Measurements from ENCODE around the gene HOXA13. TPM values are rescaled to one million over a fixed set of nuclear protein-coding genes. Genes with fewer than 3 reads are reported as not detected.

The HOXA13 gene
- total and polyA plus RNA-seq, 10 of the 15 experiments (the other 5 are each of a cell fraction or from before 2014, with no cell fraction given), result not detected

GRCh38 chr7:27229448-27229847 is 29.6 kb upstream of the HOXA13 start:
- Histone ChIP-seq H3K27me3 (replicated peaks in 1 of 2; ENCODE audit: control insufficient read depth in 2 of 2, insufficient read depth in 2 of 2, low read length in 1 of 2) (peaks cover 0 to 3% of the 10 kb centered on the region in 2 experiments; a peak in 1 of 4 replicates), H3K9ac (ENCODE audit: control insufficient read depth, insufficient read depth, low read length) (no peak overlapping the region), H3K9me3 (replicated peaks; ENCODE audit: control insufficient read depth, insufficient read depth, low read length) (no peaks in the 10 kb centered on the region), H3K4me3 (no peak overlapping the region), H3K4me2 (ENCODE audit: control insufficient read depth, insufficient read depth) (no peak overlapping the region), H3K4me1 (ENCODE audit: control insufficient read depth, insufficient read depth, low read length) (no peaks in the 10 kb centered on the region), H4K20me1 (ENCODE audit: control insufficient read depth, insufficient read depth) (no peaks in the 10 kb centered on the region), H3K27ac (ENCODE audit: control insufficient read depth, insufficient read depth) (no peak overlapping the region), H3K79me2 (ENCODE audit: control insufficient read depth, insufficient read depth, low read length) (no peaks in the 10 kb centered on the region), H2AFZ (ENCODE audit: control insufficient read depth, low read depth, low read length) (no peak overlapping the region), H3K36me3 (ENCODE audit: control insufficient read depth in 2 of 2, insufficient read depth in 2 of 2, low read length in 1 of 2) (no peaks in the 10 kb centered on the region)
- RAD21 ChIA-PET (ENCODE audit: unreplicated experiment), result no interaction called here
- BruUV-seq (replicated peaks), result no TSS peak
- no peak for DNase-seq (ENCODE audit: low read depth, low spot score)
- CTCF ChIA-PET, result no interaction called here
- SMC1A ChIA-PET (ENCODE audit: uncharacterized antibody, unreplicated experiment), result interaction anchor here (0.5 to 0.7 kb wide), 2 partner anchors 88 to 1974 kb away, joined by 3 read pairs; no protein-coding TSS in a partner anchor
- no peak for ATAC-seq
- 38% methylated on average over 4 of the region's 4 CpGs for WGBS (ENCODE audit: insufficient coverage, insufficient replicate concordance, low lambda C conversion rate, missing lambda C conversion rate)
- TF ChIP-seq NFYA (IDR thresholded peaks at IDR 0.05; ENCODE audit: borderline replicate concordance, low read depth, low read length) (no peak), SUZ12 (IDR thresholded peaks at IDR 0.05; ENCODE audit: unreplicated experiment) (no peak), ASH2L (IDR thresholded peaks at IDR 0.05; ENCODE audit: borderline replicate concordance, low read depth) (no peak), SP1 (IDR thresholded peaks at IDR 0.05; ENCODE audit: low read depth, low read length) (no peak), IKZF1 (conservative IDR thresholded peaks at IDR 0.05) (no peak), BRCA1 (IDR thresholded peaks at IDR 0.05; ENCODE audit: low read depth, low read length) (no peak), CBX5 (IDR thresholded peaks at IDR 0.05; ENCODE audit: low read depth) (no peak), ZBTB4 (CRISPR knock-in tag; IDR thresholded peaks at IDR 0.05) (no peak), SREBF1 (IDR thresholded peaks at IDR 0.05; ENCODE audit: low read length) (no peak)
- TF ChIP-seq, protein P1, sequence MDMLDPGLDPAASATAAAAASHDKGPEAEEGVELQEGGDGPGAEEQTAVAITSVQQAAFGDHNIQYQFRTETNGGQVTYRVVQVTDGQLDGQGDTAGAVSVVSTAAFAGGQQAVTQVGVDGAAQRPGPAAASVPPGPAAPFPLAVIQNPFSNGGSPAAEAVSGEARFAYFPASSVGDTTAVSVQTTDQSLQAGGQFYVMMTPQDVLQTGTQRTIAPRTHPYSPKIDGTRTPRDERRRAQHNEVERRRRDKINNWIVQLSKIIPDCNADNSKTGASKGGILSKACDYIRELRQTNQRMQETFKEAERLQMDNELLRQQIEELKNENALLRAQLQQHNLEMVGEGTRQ (IDR thresholded peaks at IDR 0.05; ENCODE audit: borderline replicate concordance, low read depth, low read length), result no peak
- intact Hi-C loops (cut with micrococcal nuclease; ENCODE audit: unreplicated experiment), result no loop called here
- POLR2A ChIA-PET, result no interaction called here
- in situ Hi-C loops (cut with MboI), result no loop called here
- no peak for FAIRE-seq
